T-helper 9 cell (primary cell): ENCODE data around the gene FILIP1L.

ENCODE experiments used
- DNase-seq: peaks from one replicate; pipeline ENCODE4 v3.0.0-alpha.2; 2020

Gene FILIP1L

DNA sequence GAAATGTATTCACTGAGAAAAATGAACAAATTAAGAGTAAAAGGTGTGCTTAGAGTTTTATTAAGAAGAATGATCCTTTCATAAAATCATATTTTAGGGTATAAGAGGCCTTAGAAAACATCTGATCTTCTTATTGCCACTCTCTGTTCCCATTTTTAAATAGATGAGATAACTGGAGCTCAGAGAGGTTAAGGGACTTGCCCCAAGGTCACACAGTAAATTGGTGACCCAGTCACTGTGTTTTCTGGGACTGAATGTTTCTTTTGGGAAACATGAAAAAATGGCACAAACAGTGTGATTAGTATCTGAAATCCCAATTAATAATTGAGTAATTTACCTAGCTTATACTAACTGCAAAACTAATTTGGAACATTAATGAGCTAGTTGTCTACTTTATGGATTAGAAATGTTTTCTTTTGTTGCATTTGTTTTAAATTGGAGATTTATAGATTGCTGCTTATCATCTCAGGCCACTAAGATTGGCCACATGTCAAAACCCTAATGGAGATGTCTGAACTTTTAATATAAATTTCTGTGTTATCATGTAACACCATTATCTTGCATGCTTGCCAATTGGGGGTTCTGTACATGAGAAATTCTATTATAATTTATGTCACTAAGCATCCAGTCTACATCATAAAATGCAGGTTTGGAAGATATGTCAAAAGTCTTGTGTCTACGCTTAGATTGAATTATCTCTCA, 231.7 kb downstream of the FILIP1L start:
- DNase-seq, result no peak

DNA sequence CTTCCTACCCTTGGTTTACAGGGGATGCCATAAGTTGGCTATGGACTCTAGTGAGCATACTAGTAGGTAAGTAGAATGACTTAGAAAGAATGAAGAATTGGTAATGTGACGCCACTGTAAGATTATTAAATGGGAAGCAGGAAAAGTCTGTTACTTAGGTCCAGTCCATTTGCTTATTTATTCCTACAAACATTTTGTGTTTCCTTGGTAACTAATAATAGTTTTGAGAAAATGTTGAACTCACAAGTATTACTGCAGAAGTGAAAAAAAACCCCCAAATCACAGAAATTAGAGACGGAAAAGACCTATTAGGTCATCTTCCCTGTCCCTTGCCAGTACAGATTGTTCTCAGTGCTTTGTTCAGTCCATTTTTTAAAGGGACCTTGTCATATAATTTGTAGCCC, 233.2 kb downstream of the FILIP1L start:
- no peak for DNase-seq

DNA sequence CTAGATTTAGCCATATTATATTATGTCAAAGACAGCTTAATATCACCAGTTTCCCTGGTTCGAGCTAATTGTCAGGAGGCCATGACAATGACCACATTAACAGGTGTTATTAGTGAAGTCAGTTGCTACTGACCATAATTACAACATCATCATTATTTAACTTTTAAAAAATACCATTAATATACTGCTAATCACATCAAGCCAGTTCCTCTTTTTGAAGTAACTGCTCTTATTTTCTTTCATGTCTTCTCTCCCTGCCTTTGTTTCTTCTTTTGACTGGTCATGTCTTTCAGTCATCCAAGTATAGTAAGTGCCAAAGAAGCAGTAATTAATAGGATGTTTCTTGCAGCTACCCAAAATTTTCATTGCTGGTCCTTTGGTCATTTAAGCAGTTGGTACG, 235.0 kb downstream of the FILIP1L start:
- no peak for DNase-seq

DNA sequence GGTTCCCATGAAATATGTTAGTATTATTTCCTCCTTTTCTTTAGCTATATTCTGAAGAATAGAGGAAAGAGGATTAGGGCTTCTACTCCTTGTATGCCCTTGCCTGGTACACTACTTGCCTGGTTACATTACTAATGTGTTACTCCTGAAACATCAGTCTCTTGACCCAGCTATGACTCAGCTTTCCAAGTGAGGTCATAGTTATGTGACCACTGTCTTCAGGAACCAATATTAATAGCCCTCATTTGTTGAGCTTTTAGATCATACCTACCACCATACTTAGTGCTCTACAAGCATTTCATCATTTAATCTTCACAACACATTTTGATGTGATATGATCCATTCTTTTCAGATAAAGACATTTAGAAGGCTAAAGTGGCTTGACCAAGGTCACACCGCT, 236.3 kb downstream of the FILIP1L start:
- DNase-seq, result no peak

DNA sequence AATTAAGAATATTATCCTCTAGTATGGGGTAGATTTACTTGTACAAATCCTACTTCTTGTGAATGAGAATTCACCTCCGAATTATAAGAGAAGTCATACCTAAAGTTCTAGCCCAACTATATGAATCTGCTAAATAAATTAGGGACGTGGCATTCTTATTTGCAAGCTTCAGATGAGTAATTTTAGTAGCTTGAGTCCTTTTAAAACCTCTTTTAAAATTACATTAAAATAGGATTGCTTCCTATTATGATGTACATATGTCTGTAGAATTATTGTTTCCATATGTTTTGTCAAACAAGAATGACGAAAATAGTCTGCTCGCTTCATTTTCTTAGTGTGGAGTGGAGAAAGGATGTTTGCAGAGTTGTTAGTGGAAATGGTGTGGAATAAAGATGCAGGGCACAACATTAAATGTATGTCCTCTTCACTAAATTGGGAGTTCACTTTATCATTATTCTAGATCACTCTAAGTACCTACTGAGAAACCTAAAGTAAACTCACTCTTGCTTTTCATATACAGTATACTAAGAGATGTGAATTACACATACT, 237.2 kb downstream of the FILIP1L start:
- DNase-seq, result no peak

DNA sequence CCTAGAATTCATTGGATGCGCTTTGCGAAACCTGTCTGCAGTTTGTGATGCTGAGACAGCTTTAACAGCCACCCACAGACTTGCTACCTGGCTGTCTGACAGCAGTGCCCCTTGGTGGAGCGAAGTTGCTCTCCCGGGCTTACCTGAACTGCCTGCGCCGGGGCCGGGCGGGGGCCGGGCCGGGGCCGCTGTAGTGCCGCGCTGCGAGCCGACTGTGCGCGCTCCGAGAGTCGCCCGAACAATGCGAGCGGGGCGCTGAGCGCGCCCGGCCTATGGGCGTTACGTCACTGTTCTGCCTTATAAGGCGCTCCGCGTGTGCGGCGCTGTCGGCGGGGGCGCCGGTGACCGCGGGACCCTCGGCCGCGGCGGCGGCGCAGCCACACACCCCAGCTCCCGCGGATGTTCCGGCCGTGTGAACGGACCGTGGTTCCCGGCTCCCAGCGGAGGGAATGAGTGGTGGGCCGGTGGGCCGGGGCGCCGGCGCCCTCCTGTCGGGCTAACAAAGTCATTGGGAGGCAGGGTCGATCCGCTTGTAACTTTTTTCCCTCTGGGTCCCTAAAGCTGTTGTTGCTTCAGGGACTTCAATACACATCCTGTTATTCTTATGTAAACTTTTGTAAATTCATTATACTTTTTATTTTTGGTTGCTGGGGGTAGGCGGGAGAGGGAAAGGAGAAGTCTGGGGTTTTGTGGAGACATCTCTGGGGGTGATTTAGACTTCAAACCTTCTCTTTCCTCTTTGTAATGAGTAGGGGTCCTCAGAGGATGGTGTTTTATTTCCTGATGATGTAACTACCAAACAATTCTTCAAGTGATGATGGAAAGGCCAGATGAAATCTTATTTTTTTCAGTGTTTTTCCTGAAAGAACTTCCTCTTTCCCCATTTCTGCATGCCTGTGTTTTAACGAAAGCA, 238.1 kb downstream of the FILIP1L start:
- DNase-seq, result peak; percentile 54

DNA sequence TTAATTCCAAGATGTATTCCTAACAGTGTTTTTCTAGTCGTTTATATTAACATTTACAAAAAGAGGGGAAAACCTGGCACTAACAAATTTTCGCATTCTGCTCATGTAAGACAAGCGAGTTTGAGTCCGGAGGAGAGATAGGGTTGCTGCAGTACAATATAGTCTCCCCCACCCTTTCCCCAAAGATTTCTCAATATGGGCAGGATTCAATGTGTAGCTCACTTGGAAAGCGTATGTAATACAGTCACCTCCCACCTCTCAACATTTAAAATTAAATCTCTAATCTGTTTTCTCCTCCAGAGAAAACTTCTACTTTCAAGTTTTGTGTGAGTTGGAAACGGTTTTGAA, 238.7 kb downstream of the FILIP1L start:
- DNase-seq, result no peak

DNA sequence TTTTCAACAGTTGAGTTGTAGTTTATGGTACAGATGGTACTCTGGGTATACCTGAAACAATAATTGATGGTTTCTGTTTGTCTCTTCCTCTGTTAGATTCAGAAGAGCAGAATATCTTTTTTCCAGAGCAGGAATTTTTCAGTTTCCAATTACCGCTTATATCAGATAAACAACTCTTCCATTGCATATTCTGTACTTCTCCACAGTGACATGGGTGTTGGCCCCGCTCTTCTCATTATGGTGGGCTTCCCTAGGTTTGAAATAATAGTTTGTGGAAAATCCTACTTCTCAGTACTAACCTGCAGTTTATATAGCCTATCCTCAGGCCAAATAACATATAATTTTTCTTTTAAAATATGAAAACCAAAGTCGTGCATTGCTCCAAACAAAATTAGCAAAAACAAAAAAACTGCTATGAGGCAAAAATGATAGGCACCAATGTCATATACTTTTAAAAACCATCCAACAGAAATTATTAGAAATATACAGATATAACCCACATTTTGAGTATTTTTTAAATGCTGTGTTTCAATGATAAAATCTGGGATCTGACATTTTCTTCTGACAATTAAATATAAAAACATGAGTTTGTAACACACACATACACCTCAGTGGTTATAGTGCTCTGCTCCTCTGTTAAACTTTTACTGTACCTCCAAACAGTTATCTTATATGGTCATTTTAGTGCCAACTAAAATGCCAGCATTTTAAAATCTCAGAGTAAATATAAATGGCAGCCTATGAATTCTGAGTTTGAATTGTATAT, 239.9 kb downstream of the FILIP1L start:
- DNase-seq, result no peak

DNA sequence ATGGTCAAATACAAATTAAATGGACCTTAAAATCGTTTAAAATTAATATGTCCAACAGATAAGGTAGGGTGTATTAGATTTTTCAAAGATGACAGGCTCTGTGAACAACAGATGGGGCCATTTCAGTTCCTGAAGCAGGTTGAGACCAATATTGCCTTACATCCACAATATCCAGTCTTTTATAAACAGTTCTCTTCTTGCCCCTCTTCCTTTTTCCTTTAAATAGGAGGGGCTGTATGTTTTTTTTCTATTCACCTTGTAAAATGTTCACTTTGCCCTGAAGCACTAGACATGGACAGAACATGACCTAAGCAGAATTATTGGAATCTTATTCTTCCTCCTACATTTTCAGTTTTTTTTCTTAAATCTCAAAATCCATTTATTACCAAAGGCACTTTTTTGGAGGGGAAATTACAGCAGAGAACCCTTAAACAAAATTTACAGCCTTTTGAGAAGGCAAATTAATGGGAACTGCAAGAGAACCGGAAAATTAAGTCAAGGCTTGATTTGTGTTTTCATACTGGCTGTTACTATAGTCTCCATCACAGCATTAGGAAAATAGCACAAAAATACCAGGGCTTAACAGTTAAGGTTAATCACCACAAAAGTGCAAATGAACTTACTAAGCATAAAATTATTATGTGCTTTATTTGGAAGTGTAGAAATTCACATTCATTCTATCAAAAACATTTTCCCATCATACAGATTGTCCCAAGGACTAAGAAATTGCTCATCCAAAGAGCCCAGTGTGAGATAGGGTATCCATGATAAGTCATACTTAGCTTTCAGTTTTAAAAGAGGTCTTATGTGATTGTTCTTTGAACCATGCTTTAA, 240.8 kb downstream of the FILIP1L start:
- DNase-seq, result no peak

DNA sequence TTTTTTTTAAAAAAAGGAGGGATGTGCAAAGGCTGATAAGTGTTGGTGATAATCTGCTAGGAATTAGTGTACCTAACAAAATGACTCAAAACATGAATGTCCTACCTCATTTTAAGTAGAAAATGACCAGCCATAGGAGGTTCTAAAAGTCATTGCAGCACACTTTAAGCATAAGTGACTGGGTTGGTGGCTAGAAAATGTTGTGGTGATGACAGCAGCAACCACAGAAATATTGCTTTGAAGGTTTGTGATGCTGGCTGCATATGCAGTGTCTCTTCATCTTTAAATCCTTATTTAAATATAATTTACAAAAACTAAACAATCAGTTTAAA, 241.4 kb downstream of the FILIP1L start:
- DNase-seq, result no peak

DNA sequence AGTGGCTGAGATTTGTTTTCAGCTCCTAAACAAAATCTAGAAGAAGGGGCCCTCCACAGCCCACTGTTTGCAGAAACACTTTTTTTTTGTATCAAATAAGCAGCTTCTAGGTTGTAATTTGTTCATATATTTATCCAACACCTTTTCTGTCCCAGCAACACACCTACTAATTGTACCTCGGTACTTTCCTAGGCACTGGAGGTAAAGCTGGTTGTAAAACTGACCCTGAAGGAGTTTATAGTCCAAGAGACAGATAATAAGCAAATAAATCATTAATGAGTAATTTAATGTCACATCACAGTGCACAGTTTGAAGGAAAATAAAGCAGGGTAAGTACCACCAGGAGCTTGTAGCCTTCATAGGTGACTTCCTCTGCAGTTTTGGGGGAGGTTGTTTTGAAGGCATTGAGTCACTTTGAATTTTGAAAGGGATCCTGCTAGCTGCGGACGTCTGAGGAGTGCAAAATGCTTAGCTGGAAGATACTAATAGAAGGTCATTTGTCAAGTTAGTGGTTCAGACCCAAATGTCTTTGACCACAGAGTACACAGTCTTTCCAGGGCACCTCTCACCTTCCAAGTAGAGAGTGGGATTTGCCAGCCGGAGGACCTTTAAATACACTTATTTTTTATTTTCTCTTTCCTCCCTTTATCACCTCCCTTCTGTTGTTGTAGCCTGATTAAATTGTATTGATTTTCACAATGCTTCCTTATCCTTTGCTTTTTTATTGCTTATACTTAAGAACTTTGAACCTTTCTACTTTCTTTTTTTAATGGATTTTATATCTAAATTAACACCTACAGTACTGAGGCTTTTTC, 242.9 kb downstream of the FILIP1L start:
- DNase-seq, result no peak

DNA sequence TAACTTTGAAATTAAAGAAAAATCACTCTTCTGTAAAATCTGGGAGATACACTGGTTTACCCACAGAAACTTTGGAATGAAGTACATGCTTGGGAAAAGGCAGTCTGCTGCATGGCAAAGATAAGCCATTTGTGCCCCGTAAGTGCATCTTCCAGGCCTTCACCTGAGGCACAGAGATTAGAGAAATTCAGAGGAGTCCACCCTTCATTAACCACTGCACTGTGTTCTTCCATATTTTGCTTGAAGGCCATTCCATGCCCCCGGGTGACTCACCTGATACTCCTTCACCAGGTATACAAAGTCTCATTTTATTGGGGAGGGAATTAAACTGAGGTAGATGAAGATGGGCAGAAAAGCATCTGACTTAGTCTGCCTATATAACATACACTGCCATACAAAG, 243.6 kb downstream of the FILIP1L start:
- no peak for DNase-seq

DNA sequence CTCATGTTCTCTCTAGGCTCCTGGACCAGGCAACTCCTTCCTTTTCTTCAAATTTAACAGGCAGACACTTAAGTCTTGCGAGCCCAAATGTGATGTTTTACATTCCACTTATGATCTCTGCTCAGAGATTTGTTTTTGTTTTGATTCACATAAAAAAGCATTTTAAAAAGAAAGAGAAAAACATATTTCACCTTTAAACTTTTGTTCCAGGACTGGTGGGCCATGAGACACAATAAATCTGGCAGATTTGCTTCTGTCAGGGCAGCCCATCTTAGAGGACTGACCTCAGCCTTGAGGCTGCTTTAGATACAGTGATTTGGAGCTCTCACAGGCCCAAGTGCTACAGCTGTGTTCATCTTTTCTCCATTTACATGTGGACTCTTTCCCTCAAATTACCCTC, 244.7 kb downstream of the FILIP1L start:
- no peak for DNase-seq

DNA sequence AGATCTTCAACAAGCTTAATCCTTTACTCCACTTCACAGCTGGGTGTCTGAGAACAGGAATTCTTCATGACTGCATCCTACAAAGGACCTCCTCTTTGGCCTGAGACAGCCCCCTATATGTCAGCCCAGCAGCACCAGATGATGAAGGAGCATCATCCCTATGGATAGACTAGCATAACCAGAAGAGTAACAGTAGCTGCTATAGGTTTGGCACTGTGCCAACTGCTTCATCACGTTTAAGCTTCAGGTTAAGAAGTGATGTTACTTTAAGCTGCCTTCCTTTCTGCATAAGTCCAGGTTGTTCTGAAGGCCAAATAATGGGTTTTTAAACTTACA, 246.0 kb downstream of the FILIP1L start:
- DNase-seq, result no peak

DNA sequence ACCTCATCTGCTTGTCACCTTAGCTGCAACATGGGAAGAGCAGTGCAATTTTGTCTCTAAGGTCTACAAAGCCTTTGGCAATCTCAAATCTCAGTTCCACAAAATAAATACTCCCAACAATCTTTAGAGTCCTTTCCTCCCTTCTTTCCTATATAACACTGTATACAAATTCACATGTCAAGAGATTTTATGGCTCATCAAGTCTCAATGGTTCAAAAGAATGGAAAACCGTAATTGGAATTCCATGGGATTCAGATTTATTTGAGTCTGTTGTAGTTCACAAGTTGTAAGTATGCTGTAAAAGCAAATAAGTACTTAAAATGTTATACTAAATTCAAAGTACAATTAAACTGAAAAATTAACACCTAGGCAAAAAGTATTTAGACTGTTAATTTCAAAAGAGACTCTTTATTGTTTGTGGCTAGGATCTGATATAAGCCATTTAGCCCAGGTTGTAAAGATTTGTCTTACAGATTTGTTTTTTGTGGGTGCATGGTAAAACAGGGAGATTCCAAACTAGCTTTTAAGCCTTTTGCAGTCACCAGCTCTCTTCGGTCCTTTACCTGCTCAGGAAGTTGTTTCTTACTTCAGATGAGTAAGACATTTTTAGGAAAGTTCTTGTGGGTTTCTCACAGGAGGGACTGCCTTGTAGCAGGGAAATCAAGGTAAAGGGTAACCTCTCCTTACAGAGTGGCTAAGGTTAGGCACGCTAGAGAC, 246.5 kb downstream of the FILIP1L start:
- no peak for DNase-seq

DNA sequence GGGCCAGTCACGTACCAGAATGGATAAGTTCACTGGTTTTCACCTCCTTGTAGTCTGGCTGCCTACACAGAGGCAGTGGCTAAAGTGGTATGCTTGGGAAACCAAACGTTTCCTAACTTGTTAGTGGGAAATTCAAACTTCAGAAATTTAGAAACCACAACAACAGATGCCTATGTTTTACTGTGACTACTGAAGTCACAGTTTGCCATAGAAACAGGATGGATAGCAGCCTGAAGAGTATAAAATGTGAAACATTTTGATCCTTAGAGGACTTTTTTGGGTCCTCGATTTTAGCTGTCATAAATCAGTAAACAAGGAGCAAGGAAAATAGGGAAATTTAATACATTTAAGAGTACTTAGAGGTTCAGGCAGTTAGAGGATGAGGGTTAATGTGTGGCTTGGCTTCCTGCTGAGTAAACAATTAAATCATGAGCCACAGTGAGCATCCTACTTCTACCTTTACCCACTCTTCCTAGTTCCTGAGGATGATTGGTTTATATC, 248.0 kb downstream of the FILIP1L start:
- DNase-seq, result no peak

DNA sequence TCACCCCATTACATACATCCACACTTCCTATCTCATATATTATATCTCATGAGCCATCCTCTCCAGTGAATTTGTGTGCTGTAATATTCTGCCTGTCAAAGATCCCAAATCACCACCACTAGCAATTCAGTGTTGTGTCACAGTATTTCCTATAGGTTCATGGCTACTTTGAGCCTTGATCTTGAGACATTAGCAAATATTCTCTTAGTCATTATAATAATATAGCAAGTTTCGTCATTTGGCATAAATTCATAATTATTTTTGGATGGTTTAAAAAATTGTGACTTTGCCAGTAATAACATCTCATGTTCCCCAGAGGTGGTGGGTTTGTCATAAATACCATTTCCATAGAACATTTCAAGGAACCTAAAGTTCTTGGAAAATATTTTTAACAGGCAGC, 249.0 kb downstream of the FILIP1L start:
- DNase-seq, result no peak

DNA sequence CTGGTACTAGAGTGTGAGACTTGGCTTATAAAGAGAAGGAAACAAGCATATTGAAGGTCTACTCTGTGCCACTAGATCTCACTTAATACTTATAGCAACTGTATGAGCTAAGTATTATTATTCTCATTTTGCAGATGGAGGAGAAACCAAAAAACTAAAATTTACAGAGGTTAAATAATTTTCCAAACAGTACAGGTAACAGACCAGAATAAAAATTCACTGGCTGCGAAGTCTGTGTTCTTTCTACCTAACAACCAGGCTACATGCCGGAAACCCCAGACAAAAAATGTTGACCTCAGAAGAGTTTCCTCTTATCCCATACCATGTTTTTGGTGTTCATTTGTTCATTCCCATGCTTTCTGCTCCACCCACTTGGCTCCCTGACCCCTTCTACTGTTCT, 250.0 kb downstream of the FILIP1L start:
- no peak for DNase-seq

DNA sequence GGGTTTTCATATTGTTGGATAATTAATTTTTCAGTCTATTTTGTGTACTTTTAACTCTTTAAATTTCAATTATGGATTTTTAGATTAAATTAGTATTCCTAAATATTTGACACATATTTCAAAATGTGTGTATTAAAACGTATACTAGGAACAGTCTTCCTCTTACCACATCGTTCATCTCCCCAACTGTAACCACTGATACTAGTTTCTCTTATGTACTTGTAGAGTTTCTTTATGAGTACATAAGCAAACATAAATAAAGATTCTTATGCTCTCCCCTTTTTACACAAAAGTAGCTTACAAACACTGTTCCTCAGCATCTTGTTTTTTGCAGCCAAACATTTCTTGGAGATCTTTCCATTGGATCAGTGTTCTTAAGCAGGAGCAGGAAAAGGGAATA, 250.7 kb downstream of the FILIP1L start:
- DNase-seq, result no peak

DNA sequence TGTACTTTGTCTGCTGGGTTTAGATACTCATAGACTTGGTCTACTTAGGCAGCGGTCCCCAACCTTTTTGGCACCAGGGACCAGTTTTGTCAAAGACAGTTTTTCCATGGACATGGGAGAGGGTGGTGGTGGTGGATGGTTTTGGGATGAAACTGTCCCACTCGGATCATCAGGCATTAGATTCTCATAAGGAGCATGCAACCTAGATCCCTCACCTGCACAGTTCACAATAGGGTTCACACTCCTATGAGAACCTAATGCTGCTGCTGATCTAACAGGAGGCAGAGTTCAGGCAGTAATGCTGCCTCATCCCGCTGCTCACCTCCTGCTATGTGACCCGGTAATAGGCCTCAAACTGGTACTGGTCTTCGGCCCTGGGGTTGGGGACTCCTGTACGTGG, 251.3 kb downstream of the FILIP1L start:
- DNase-seq, result no peak

DNA sequence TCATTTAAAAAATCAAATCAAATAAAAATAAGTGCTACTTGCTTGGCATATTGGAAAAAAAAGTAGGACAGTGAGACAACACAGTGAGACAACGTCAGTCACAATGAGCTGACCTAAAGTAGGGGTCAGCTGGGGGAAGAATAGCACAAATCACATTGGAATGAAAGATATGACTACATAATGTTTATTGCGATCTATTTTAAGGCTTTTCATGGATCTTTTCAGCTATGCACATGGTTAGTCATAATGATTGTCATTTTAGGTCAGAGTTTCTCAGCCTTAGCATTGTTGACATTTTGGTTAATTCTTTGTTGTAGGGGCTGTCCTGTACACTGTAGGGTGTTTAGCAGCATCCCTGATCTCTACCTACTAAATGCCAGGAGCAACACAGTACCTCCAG, 252.1 kb downstream of the FILIP1L start:
- DNase-seq, result no peak
